HepG2 (cell line): Measurements from ENCODE around the gene NLRC5. TPM values are rescaled to one million over a fixed set of nuclear protein-coding genes. Genes with fewer than 3 reads are reported as not detected.

Experiments
- ARNT ChIP-seq: fragments of 450-650 bp; IDR thresholded peaks from 2 replicates; pipeline ENCODE4 v1.6.1; 2017
- ATAD3A ChIP-seq: sonication (generic); formaldehyde crosslinking; IDR thresholded peaks from 2 replicates; pipeline ENCODE4 v1.4.0; 2020; ENCODE audit warnings: missing genetic modification reagents
- ATF7 ChIP-seq, 2 experiments: fragments of 450-650 bp in 1 of 2; sonication (generic) in 1 of 2; formaldehyde crosslinking in 1 of 2; IDR thresholded peaks; 2 replicates each; pipeline versions ENCODE4 v1.4.0 to v1.6.1; 2016 to 2020; ENCODE audit warnings: antibody characterized with exemption in 1 of 2, mild to moderate bottlenecking in 1 of 2, missing genetic modification reagents in 1 of 2
- CHD4 ChIP-seq: fragments of 200-600 bp; sonication (generic); IDR thresholded peaks from 2 replicates; pipeline ENCODE4 v1.7.0; 2017; ENCODE audit warnings: mild to moderate bottlenecking, low read length, borderline replicate concordance
- DMTF1 ChIP-seq: sonication (generic); formaldehyde crosslinking; IDR thresholded peaks from 2 replicates; pipeline ENCODE4 v1.4.0; 2020; ENCODE audit warnings: mild to moderate bottlenecking, missing genetic modification reagents
- FIP1L1 ChIP-seq: fragments of 200-400 bp; formaldehyde crosslinking; IDR thresholded peaks from 2 replicates; pipeline ENCODE4 v1.6.1; 2018; ENCODE audit warnings: low read depth, mild to moderate bottlenecking, low read length, moderate library complexity, borderline replicate concordance; ENCODE audit not compliant: insufficient read depth
- FOXC1 ChIP-seq: sonication (generic); formaldehyde crosslinking; IDR thresholded peaks from 2 replicates; pipeline ENCODE4 v1.8.0; 2022; ENCODE audit warnings: mild to moderate bottlenecking, missing genetic modification reagents, borderline replicate concordance
- FOXJ3 ChIP-seq: sonication (generic); formaldehyde crosslinking; IDR thresholded peaks from 2 replicates; pipeline ENCODE4 v1.4.0; 2020; ENCODE audit warnings: missing genetic modification reagents, mild to moderate bottlenecking, borderline replicate concordance
- HNF4G ChIP-seq, 2 experiments: sonication (generic) in 1 of 2; formaldehyde crosslinking in 1 of 2; IDR thresholded peaks; 2 replicates each; pipeline versions ENCODE4 v1.4.0 to v1.6.1; 2011 to 2020; ENCODE audit warnings: borderline replicate concordance in 2 of 2, low read depth in 2 of 2, mild to moderate bottlenecking in 2 of 2, low read length in 1 of 2, missing genetic modification reagents in 1 of 2, moderate library complexity in 1 of 2
- HNRNPLL ChIP-seq: fragments of 200-400 bp; formaldehyde crosslinking; IDR thresholded peaks from 2 replicates; pipeline ENCODE4 v1.6.1; 2017; ENCODE audit warnings: mild to moderate bottlenecking, low read depth, low read length; ENCODE audit not compliant: poor library complexity, severe bottlenecking
- IKZF5 ChIP-seq: IDR thresholded peaks from 2 replicates; pipeline ENCODE4 v1.6.1; 2018; ENCODE audit warnings: missing genetic modification reagents, mild to moderate bottlenecking, missing compliant biosample characterization
- MAZ ChIP-seq, 2 experiments: sonication (generic) in 1 of 2; formaldehyde crosslinking in 1 of 2; IDR thresholded peaks; 2 replicates each; pipeline versions ENCODE4 v1.5.0 to v1.6.1; 2012 to 2020; ENCODE audit warnings: low read depth in 2 of 2, mild to moderate bottlenecking in 2 of 2, borderline replicate concordance in 1 of 2, improper control_type of control experiment in 1 of 2, low read length in 1 of 2, missing genetic modification reagents in 1 of 2, moderate library complexity in 1 of 2
- RBM39 ChIP-seq: fragments of 200-400 bp; formaldehyde crosslinking; IDR thresholded peaks from one replicate; pipeline ENCODE4 v1.6.1; 2018; ENCODE audit warnings: antibody characterized with exemption, mild to moderate bottlenecking, low read depth, low read length; ENCODE audit not compliant: poor library complexity, severe bottlenecking
- TAF1 ChIP-seq: sonication (generic); formaldehyde crosslinking; IDR thresholded peaks from 2 replicates; pipeline ENCODE4 v1.4.0; 2020; ENCODE audit warnings: missing genetic modification reagents
- TOE1 ChIP-seq: sonication (generic); formaldehyde crosslinking; IDR thresholded peaks from 2 replicates; pipeline ENCODE4 v1.4.0; 2020; ENCODE audit warnings: mild to moderate bottlenecking, missing genetic modification reagents
- ZFP41 ChIP-seq: sonication (generic); formaldehyde crosslinking; IDR thresholded peaks from 2 replicates; pipeline ENCODE4 v1.4.0; 2020; ENCODE audit warnings: mild to moderate bottlenecking, missing genetic modification reagents, borderline replicate concordance
- ZFP90 ChIP-seq: sonication (generic); formaldehyde crosslinking; IDR thresholded peaks from 2 replicates; pipeline ENCODE4 v1.8.0; 2022; ENCODE audit warnings: missing genetic modification reagents, mild to moderate bottlenecking, inconsistent platforms, borderline replicate concordance
- ZFP91 ChIP-seq: sonication (generic); formaldehyde crosslinking; IDR thresholded peaks from 2 replicates; pipeline ENCODE4 v1.9.0; 2022; ENCODE audit warnings: missing genetic modification reagents, mild to moderate bottlenecking, borderline replicate concordance
- ZNF207 ChIP-seq: fragments of 450-650 bp; IDR thresholded peaks from 2 replicates; pipeline ENCODE4 v1.6.1; 2016; ENCODE audit warnings: antibody characterized with exemption, borderline replicate concordance
- ZNF225 ChIP-seq: sonication (generic); formaldehyde crosslinking; IDR thresholded peaks from 2 replicates; pipeline ENCODE4 v1.4.0; 2020; ENCODE audit warnings: mild to moderate bottlenecking, missing genetic modification reagents
- ZNF256 ChIP-seq: sonication (generic); formaldehyde crosslinking; conservative IDR thresholded peaks from 2 replicates; pipeline ENCODE4 v1.4.0; 2020; ENCODE audit warnings: missing genetic modification reagents
- ZNF468 ChIP-seq: sonication (generic); formaldehyde crosslinking; IDR thresholded peaks from 2 replicates; pipeline ENCODE4 v1.8.0; 2022; ENCODE audit warnings: mild to moderate bottlenecking, moderate library complexity, missing genetic modification reagents
- polyA plus RNA-seq, 8 experiments: library from polyadenylated mRNA; depleted of rRNA in 3 of 8; stranded (reverse) in 7 of 8; unstranded in 1 of 8; fragments of >200 nt; fragmentation: Illumina TruSeq in 4 of 8; extraction: Trizol in 4 of 8; gene quantifications; 2 replicates each; pipeline versions ENCODE4 v1.2.1 to v1.2.3, GENCODE V29; 2011 to 2016; ENCODE audit warnings: low read depth in 4 of 8, missing spikeins in 1 of 8, mixed read lengths in 1 of 8; ENCODE audit not compliant: insufficient read depth in 1 of 8
- total RNA-seq, 5 experiments: library from RNA; depleted of rRNA; stranded (reverse); fragments of >200 nt; fragmentation: Illumina TruSeq; extraction: Trizol; gene quantifications; 2 replicates each; pipeline ENCODE4 v1.2.3, GENCODE V29; 2016; ENCODE audit warnings: low read depth in 1 of 5

The NLRC5 gene
- total and polyA plus RNA-seq, 2 of the 13 experiments (the other 11 are each of a cell fraction or from before 2014, with no cell fraction given) = 6.3 to 12.7 TPM

GRCh38 chr16:57091975-57092785 is 102.8 kb downstream of the NLRC5 start, which contains the start of gene CPNE2 (continued):
- TF ChIP-seq HNRNPLL (no peak), ZFP91 (CRISPR knock-in tag) (no peak; the same call in 1 of the 2 replicates), ATAD3A (CRISPR knock-in tag) (no peak), FIP1L1 (no peak), ZFP90 (peak; percentile 31; the same call in 1 of the 2 replicates), ATF7 (IDR thresholded peaks at IDR 0.05) (no peak), ATF7 (CRISPR knock-in tag; IDR thresholded peaks at IDR 0.05) (no peak), HNF4G (IDR thresholded peaks at IDR 0.05; ENCODE audit: borderline replicate concordance, low read depth, low read length) (no peak), HNF4G (CRISPR knock-in tag; IDR thresholded peaks at IDR 0.05; ENCODE audit: borderline replicate concordance, low read depth) (0 out of 2 replicates have a peak, but pooled peaks have one; percentile 23), TAF1 (CRISPR knock-in tag) (no peak), MAZ (IDR thresholded peaks at IDR 0.05; ENCODE audit: borderline replicate concordance, low read depth, low read length) (no peak), MAZ (CRISPR knock-in tag; IDR thresholded peaks at IDR 0.05; ENCODE audit: low read depth) (no peak; the same call in 1 of the 2 replicates), FOXJ3 (CRISPR knock-in tag) (no peak), FOXC1 (CRISPR knock-in tag) (no peak), IKZF5 (CRISPR knock-in tag) (no peak), TOE1 (no peak), ZNF207 (no peak), ZFP41 (CRISPR knock-in tag) (no peak), CHD4 (no peak), ZNF468 (CRISPR knock-in tag) (0 out of 2 replicates have a peak, but pooled peaks have one; percentile 6), RBM39 (peak; percentile 29), ZNF256 (no peak), ZNF225 (CRISPR knock-in tag) (no peak), ARNT (no peak), DMTF1 (CRISPR knock-in tag) (no peak)
